ENCODE results near the gene RSRC1.

RSRC1 gene

DNA sequence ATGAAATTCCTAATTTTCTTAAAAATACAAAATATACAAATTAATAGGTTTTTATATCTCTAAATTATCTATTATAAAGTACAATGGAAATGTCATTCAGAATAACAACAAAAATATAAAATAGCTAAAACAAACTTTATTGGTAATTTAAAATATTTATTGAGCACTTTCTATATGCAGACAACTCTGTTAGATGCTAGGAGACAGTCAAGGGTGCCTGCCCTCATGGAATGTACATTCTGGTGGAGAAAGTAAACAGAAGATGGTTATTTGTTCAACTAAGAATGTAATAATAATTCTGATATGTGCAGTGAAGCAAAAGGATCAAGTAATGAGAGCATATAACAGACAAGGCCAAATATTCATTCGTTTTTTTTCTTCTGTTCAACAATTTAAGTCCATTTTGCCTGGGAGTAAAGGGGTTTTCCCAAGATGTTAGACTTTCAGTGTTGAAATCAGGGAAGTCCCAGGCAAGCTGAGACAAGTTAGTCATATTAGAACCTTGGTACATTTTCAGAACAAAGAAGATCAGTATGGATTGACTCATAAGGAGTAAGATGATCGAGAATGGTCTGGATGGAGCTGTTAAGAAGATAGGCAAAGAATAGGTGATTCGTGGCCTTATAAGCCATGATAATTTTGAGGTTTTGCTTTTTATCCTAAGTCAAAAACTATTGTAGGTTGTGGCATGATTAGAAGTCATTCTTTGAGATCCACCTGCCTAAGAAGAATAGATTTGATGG lies 310.9 kb downstream of the RSRC1 start:
- no peak for DNase-seq
- intact Hi-C loops (cut with DNase I): no loop called here

DNA sequence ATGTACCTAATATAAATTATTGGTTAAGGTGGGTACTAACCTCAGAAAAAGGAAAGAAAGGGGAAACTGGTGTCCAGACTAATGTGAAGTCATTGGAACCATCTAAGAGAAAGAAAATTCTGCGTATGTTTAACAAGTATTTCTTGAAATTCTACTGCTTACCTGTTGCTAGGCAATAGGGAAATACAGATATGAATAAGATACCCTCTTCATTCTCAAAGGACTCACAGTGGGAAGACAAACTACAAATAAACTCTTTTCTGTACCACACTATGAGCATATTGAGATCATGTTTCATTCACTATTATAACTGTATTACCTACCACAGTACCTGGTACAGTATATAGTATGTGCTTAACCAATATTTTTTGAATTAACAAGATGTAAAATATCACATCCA lies 320.6 kb downstream of the RSRC1 start:
- DNase-seq: no peak
- intact Hi-C loops (cut with DNase I): loop anchor here (5.0 kb wide), 1 partner anchor 813 kb away; no protein-coding TSS in a partner anchor

DNA sequence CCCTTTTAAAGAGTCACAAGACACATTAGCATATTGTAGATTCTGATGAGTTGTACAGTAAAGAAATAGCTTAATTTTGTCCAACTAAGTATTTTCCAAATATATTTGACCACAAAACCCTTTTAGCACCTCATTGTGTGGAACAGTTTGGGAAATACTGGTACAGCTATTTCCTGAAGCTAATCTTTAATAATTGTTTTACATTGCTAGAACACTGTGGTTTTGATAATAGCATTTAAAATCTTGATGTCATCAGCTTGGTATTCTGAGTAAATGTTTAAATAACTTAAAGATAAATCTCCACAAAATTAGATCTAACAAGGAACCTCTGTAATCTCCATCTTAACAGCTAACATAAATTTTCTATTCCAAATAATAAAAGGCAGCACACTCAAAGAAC lies 321.1 kb downstream of the RSRC1 start:
- intact Hi-C loops (cut with DNase I): loop anchor here (5.0 kb wide), 1 partner anchor 814 kb away; no protein-coding TSS in a partner anchor

DNA sequence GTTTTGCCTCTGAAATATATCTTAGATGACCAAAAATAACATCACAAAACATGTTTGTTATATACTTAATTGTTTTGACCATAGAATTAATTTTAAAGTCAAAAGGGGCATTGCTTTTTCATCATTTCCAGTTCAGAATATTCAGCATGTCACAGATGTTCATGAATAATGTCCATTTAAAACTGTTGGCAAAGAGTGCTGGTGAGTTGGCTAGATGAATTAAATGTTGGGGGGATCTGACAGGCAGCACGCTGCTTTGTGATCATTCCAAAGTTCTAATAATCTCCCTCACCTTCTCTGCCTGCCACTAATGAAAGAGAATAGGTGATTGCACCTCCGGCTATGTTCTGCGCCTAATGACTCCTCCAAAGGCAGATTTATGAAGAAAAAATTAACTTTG lies 321.9 kb downstream of the RSRC1 start:
- intact Hi-C loops (cut with DNase I): loop anchor here (5.0 kb wide), 1 partner anchor 815 kb away; no protein-coding TSS in a partner anchor
- no peak for DNase-seq

More for the DNA sequence above, 321.1 kb downstream of the RSRC1 start:
- no peak for DNase-seq

DNA sequence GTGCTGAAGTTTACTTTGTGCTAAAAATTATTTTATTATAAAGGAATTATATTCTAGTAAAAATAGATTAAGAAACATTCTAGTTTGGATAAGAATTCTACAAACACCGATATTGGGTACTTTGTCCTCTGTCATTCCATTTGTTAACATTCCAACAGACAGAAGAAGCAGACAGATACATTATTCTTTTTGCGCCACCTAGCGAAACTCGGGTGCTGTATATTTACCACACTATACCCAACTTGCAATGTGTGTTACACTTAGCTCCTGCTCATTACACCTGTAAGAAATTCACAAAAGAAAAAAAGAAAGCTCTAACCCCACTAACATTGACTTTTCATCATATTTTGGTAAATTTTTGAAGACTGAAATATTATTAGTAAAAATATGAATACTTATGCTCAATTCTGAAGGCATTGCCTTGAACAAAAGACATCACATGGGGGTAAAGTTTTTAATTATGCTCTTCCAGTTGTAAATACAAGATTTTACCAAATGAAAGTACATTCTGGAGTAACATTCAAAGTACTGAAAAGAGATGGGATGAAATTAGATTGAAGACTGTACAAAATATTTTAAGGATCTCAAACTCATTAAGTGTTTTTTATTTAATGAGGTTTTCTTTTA lies 324.6 kb downstream of the RSRC1 start:
- DNase-seq: peak in 41 of 42 donors; percentile 18 to 88 (median 66)

DNA sequence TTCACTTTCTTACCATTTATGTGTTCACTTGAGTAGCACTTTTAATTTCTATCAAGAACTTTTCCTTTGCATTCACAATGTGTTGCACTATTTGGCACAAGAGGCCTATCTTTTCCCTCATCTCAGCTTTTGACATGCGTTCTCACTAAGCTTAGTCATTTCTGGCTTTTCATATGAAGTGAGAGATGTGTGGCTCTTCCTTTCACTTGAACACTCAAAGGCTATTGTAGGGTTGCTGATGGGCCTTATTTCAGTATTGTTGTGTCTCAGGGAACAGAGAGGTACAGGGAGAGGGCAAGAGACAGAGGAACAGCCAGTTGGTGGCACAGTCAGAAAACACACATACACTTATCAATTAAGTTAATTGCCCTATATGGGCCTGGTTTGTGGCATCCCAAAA lies 333.7 kb downstream of the RSRC1 start:
- no peak for DNase-seq
- intact Hi-C loops (cut with DNase I): no loop called here

More for the DNA sequence above, 324.6 kb downstream of the RSRC1 start:
- intact Hi-C loops (cut with DNase I): loop anchor here (5.0 kb wide), 1 partner anchor 817 kb away; no protein-coding TSS in a partner anchor

DNA sequence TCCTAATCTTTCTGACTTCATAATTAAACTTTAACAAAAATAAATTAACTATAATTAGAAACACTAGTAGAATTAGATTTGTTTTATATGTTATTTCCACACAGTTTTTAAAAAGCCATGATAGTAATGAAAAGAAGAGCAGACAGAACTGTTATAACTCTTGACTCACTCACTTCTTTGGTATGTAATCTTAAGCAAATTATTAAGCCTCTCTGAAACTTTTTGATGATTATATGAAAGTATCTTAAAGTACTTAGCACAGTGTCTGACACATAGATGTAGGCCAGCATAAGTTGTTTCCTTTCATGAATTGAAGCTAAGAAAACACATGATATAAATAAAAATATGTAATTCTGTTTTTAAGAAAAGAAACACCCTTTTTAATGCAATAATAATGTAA lies 337.5 kb downstream of the RSRC1 start:
- intact Hi-C loops (cut with DNase I): no loop called here
- DNase-seq: no peak

DNA sequence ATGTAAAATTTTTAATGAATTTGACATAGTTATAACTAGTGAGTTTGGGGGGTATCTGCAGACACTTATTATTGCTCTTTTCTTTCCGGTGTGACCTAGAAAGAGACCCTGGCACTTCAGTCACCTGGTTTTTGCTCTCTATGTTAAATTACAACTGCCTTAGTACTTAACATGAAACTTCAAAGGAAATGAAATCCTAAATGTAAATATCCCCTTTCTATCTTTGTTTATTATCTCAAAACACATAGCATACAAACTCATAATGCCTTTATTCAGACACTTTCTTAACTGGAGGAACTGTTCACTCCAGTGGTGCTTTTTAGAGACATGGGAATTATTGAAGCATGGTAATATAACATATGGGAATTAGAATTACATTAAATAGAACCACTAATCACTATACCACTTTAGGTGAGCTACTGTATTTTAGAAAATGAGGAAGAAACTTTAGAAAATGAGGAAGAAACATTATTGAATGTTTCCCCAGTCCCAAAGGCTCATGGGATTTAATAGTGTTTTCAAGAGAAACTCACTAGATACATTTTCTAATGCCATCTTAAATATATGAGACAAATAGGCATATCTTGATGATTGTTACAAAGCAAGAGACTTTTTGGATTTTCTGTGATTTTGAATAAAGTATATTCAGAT lies 341.6 kb downstream of the RSRC1 start:
- intact Hi-C loops (cut with DNase I): no loop called here
- DNase-seq: no peak

DNA sequence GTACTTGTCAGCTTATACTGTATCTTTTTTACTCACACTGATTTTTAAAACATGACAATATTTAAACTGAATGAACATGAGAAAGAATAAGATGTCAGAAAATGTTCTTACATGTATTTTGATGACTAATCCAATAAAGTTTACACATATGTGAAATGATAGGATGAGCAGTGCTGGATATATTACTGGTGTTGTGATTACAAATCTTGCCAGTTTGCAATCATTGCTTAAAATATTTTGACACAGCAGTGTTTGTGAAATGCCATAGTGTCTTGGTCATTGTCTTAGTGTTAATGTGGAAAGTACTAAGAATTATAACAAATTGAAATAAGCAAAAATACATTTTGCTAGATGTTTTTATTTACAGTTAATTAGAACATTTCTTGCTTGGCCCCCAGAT lies 342.4 kb downstream of the RSRC1 start:
- no peak for DNase-seq
- intact Hi-C loops (cut with DNase I): no loop called here

DNA sequence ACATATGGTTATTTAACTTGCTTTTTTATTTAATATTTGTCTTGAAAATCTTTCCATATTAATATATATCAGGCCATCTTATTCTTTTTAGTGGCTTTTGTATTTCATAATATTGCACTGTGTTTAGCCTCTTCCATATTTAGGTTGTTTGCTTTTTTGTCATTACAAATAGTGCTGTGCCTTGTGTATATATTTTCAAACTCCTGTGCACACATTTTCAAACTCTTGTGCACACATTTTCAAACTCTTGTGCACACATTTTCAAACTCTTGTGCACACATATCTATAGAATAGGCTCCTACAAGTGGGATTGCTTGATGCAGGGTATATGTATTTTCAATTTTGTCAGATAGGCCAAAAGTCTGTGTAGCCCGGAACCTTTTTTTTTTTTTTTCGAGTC lies 343.1 kb downstream of the RSRC1 start:
- DNase-seq: no peak
- intact Hi-C loops (cut with DNase I): no loop called here

DNA sequence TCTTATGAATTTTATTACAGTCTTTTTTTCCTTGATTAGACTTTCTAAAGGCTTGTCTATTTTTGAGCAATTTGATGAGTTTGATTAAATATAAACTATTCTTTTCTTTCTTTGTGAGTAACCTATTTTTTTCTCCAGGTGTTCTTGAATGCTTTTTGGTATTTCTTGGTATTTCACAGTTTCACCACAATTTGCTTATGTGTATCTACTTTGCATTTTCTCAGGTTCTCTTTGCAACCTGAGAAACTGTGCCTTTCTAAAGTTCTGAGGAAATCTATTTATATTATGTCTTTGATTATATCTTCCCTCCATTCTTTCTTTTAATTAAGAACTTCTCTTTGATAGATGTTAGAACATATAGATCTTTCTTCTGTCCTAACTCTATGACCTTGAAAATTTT lies 344.0 kb downstream of the RSRC1 start:
- DNase-seq: no peak
- intact Hi-C loops (cut with DNase I): no loop called here

DNA sequence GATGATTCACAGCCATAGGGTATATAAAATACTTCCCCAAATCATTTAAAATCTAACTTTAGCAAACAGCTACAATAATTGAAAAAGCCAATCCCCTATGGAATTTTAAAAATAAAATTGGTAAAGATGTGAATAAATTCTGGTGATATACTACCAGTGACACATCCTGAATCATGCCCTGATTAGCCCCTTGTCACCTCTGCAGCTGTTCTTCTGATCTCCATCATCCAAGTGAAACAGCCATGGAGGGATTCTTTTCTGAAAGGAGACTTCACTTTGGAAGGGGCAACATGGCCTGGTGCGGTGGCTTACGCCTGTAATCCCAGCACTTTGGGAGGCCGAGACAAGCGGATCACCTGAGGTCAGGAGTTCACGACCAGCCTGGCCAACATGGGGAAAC lies 345.5 kb downstream of the RSRC1 start:
- no peak for DNase-seq
- intact Hi-C loops (cut with DNase I): no loop called here

DNA sequence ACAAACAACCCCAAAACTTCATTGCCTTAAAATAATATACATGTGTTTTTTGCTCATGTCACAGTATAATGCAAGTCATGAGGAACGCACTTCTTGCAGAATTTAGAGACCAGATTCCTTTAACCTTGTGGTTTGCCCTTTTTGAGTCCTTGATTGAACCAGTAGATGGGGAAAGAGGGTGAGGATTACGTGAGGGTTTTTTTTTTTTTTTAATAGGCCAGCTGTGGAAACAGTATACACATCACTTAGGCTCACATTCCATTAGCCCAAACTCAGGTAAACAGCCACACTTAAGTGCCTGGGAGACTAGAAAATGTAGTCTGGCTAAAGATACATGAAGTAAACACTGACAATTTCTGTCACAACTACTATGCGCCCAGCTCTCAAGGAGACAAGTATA lies 346.2 kb downstream of the RSRC1 start:
- intact Hi-C loops (cut with DNase I): no loop called here
- no peak for DNase-seq

DNA sequence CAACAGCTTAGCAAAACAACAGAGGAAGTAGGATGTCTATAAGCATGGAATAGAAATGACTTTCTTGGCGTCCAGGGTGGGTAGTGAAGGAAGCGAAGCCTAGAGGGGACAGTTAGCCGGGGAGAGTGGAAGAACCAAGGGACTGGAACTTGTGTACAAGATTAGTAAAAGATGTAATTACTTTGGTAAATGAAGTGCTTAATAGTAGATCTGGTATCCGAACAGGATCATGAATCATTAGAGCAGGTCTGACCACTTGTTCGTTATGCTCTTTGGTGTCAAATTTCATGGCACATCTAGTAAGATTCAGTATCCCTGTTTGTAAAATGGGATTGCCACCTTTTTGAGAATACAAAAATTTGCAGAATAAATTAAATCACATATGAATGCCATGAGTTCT lies 348.6 kb downstream of the RSRC1 start:
- intact Hi-C loops (cut with DNase I): no loop called here
- no peak for DNase-seq

DNA sequence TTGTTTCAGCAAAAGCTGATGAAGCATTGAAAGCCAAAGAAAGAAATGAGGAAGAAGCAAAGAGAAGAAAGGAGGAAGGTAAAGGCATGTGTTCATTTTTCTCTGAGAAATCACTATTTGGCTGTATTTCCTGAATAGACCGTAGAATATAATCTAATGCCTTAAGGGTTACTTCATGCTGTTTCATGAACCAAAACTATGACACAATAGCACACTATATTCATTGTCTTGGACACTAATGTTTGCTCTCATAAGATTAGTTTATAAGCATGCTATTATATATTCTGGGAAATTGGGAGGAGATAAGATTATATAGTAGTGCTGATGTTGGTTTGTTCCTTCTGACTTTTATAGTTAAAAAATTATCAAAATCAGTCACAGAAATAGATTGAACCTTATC lies 351.0 kb downstream of the RSRC1 start:
- intact Hi-C loops (cut with DNase I): no loop called here
- no peak for DNase-seq

DNA sequence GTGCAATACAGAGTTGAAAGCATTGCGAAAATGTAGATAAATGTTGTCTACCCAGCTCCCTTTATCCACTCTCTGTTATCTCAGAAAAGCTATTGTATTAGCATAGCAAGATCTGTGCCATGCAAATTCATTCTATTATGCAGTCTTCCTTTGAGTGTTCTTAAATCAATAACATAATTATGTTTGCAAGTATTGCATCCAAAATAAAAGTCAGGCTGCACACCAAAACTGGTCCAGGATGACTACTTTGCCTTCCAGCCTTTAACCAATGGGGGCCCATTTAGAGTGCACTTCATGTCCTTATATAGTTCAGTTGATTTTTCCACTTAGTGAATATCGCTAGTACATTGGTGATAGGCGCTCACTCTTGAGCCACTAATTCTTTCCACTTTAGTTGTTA lies 353.7 kb downstream of the RSRC1 start:
- intact Hi-C loops (cut with DNase I): no loop called here
- DNase-seq: no peak

DNA sequence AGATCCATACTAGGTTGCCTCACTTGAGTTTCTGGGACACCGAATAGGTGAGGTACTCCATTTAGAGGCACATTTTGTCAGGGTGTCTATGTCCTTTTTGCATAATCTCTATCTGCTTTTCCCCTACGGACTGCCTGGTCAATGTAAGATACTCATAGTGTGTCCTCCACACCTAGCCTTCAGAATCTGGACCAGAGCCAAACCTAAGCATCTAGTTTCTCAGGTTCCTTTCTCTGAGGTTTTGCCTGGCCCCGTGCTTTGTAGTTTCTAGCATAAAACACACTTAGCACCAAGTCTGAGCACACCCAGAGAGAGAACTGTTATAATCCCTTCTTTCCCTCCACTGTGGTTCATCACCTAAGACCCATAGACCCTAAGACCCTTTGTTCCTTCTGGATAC lies 355.2 kb downstream of the RSRC1 start:
- no peak for DNase-seq
- intact Hi-C loops (cut with DNase I): no loop called here

DNA sequence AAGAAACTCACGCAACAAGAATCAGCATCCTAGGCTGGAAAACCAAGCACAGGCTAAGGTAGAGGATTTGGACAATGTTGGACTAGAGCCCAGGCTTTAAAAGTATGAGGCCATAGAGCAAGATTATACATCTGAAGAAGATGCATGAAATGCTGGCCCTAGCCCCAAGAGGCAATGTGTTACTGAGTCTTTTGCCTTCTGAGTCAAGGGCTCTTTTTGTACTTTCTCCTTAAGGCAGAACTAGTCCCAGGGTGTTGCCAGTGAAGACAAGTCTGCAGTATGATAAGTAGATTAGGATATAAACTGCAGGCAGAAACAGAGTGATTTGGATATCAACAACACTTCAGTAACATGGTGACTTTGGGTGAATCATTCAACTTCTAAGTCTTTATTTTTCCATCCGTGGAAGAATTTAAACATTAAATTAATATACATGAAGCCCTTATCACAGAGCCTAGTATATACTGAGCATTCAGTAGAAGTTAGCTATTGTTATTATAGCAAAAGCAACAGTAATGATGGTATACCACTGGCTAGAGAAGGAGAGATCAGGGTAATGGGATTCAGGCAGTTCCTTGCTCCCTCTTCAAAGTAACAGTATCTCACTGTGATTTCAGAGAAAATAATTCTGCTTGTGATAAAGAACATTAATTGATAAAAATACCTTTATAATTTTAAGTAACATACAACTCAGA lies 361.2 kb downstream of the RSRC1 start:
- no peak for DNase-seq
- intact Hi-C loops (cut with DNase I): no loop called here

DNA sequence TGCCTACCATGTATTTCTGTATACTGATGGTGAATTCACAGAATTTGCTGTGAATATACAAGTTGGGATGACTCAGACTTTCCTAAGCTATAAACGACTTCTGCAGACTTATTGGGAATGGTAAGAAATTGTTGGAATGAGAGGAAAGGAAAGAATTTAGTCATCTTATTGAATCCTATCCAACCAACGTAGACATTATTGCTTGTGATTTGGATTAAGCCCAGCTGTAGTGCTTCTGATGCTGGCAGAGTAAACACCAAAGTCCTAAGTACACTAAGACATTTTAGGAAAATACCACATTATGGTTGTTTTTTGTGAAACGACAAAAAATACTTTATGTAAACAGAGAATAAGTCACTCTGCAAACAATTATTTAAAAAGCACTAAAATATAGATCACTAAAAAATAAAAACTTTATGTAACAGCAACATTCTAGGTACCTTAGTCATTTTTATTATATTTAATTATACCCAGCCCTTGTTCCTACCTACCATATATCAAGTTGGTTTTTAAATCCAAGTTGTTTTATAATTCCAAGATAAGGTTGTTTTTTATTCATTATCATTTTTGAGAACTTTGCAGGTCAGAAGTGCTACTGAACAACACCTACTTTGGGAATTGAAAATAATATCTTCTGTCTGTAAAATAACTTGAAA lies 361.9 kb downstream of the RSRC1 start:
- intact Hi-C loops (cut with DNase I): no loop called here
- DNase-seq: no peak

Measured in head of caudate nucleus (tissue), 42 donors.